ENCODE measurements around the gene CACNA1I.

GRCh38 chr22:39674536-39674935, 104.0 kb downstream of the CACNA1I start:
- TF ChIP-seq, protein P1, sequence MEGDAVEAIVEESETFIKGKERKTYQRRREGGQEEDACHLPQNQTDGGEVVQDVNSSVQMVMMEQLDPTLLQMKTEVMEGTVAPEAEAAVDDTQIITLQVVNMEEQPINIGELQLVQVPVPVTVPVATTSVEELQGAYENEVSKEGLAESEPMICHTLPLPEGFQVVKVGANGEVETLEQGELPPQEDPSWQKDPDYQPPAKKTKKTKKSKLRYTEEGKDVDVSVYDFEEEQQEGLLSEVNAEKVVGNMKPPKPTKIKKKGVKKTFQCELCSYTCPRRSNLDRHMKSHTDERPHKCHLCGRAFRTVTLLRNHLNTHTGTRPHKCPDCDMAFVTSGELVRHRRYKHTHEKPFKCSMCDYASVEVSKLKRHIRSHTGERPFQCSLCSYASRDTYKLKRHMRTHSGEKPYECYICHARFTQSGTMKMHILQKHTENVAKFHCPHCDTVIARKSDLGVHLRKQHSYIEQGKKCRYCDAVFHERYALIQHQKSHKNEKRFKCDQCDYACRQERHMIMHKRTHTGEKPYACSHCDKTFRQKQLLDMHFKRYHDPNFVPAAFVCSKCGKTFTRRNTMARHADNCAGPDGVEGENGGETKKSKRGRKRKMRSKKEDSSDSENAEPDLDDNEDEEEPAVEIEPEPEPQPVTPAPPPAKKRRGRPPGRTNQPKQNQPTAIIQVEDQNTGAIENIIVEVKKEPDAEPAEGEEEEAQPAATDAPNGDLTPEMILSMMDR (IDR thresholded peaks at IDR 0.05): no peak
- no peak for TF ChIP-seq ZFX (IDR thresholded peaks at IDR 0.05; ENCODE audit: borderline replicate concordance)

Measured in 22Rv1 (cell line).